Mesendoderm (in vitro differentiated cells): ENCODE measurements around the gene EXTL1.

Experiments
- DNase-seq: peaks from one replicate; pipeline ENCODE4 v3.0.0; 2013
- H2AK5ac ChIP-seq: 2 replicates; pipeline ENCODE4 v1.6.1; 2013; ENCODE audit warnings: low read length, inconsistent platforms
- H2BK120ac ChIP-seq: 2 replicates; pipeline ENCODE4 v1.6.1; 2013; ENCODE audit warnings: low read depth, mild to moderate bottlenecking, low read length, moderate library complexity, mixed read lengths
- H2BK15ac ChIP-seq: replicated peaks from 2 replicates; pipeline ENCODE4 v1.6.1; 2013; ENCODE audit warnings: low read depth, mild to moderate bottlenecking, moderate library complexity
- H2BK5ac ChIP-seq: 2 replicates; pipeline ENCODE4 v1.6.1; 2013; ENCODE audit warnings: low read length, inconsistent platforms
- H3K18ac ChIP-seq: 2 replicates; pipeline ENCODE4 v1.6.1; 2013; ENCODE audit warnings: mild to moderate bottlenecking, low read length, mixed read lengths
- H3K23ac ChIP-seq: one replicate; pipeline ENCODE4 v1.6.1; 2013; ENCODE audit warnings: low read length
- H3K27ac ChIP-seq: 2 replicates; pipeline ENCODE4 v1.5.1; 2013; ENCODE audit warnings: low read depth, mild to moderate bottlenecking, inconsistent platforms, low read length, moderate library complexity
- H3K27me3 ChIP-seq: 2 replicates; pipeline ENCODE4 v1.6.1; 2013; ENCODE audit warnings: low read length, control low read depth, mild to moderate bottlenecking, inconsistent platforms; ENCODE audit not compliant: insufficient read depth, poor library complexity
- H3K36me3 ChIP-seq: 2 replicates; pipeline ENCODE4 v1.6.1; 2013; ENCODE audit warnings: low read length, inconsistent platforms; ENCODE audit not compliant: control insufficient read depth, insufficient read depth
- H3K4ac ChIP-seq: one replicate; pipeline ENCODE4 v1.6.1; 2013; ENCODE audit warnings: low read depth, mild to moderate bottlenecking, low read length, moderate library complexity
- H3K4me1 ChIP-seq: 2 replicates; pipeline ENCODE4 v1.6.1; 2013; ENCODE audit warnings: low read depth, low read length, inconsistent platforms; ENCODE audit not compliant: control insufficient read depth
- H3K4me2 ChIP-seq: 2 replicates; pipeline ENCODE4 v1.6.1; 2013; ENCODE audit warnings: low read length
- H3K4me3 ChIP-seq: 2 replicates; pipeline ENCODE4 v1.5.1; 2013; ENCODE audit warnings: mild to moderate bottlenecking, low read length
- H3K56ac ChIP-seq: one replicate; pipeline ENCODE4 v1.6.1; 2013; ENCODE audit warnings: low read length
- H3K79me1 ChIP-seq: 2 replicates; pipeline ENCODE4 v1.6.1; 2013; ENCODE audit warnings: low read length, inconsistent platforms
- H3K79me2 ChIP-seq: 2 replicates; pipeline ENCODE4 v1.6.1; 2013; ENCODE audit warnings: mild to moderate bottlenecking, low read length; ENCODE audit not compliant: control insufficient read depth, insufficient read depth
- H3K9ac ChIP-seq: 2 replicates; pipeline ENCODE4 v1.6.1; 2013; ENCODE audit warnings: low read length, inconsistent platforms
- H4K5ac ChIP-seq: one replicate; pipeline ENCODE4 v1.6.1; 2013; ENCODE audit warnings: low read length
- H4K8ac ChIP-seq: one replicate; pipeline ENCODE4 v1.6.1; 2013; ENCODE audit warnings: low read depth, mild to moderate bottlenecking, control low read depth, low read length, moderate library complexity
- WGBS: extraction: QIAGEN DNeasy Blood & Tissue Kit; methylation state at CpG from one replicate; pipeline ENCODE4 v1.1.7; 2013; ENCODE audit warnings: low lambda C conversion rate, missing lambda C conversion rate; ENCODE audit not compliant: insufficient coverage; ENCODE audit errors: extremely low coverage; 5-methylcytosine and 5-hydroxymethylcytosine counted together

EXTL1 gene

GRCh38 chr1:26019641-26020315, 1.8 kb upstream of the EXTL1 start:
- Histone ChIP-seq H3K27ac (no peak overlapping the region), H3K36me3 (no peaks in the 10 kb centered on the region), H3K4me3 (no peak overlapping the region), H3K56ac (no peak overlapping the region), H3K79me1 (no peaks in the 10 kb centered on the region), H3K27me3 (no peaks in the 10 kb centered on the region), H2BK15ac (no peak overlapping the region), H3K9ac (no peak overlapping the region), H4K5ac (no peak overlapping the region), H3K18ac (no peak overlapping the region), H3K4ac (no peak overlapping the region), H3K79me2 (no peaks in the 10 kb centered on the region), H3K4me1 (no peaks in the 10 kb centered on the region), H2BK120ac (no peak overlapping the region), H3K4me2 (no peak overlapping the region), H3K23ac (no peak overlapping the region), H2AK5ac (no peak overlapping the region), H2BK5ac (no peak overlapping the region), H4K8ac (no peak overlapping the region)
- DNase-seq = no peak
- no CpG with 5 or more reads among the region's 8 CpGs for WGBS

DNA sequence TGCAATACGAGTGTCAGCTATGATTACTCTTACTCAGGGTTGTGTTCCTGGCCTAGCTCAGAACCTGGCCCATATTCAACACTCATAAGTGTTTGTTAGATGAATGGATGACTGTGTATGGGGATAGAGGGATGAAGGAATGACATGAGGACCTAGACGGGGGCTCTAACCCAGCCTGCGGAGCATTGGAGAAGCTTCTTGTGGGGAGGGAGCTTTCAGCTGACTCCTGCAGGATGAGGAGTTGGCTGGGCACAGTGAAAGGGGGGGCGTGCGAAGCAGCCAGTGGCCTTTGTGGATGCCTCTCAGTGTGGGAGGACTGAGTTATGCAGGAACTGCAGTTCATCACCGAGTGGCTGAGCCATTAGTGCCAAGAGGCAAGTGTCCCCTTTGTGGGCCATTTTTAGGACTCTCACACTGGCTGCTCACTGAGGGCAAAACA, 1.2 kb upstream of the EXTL1 start:
- Histone ChIP-seq H3K79me1 (no peaks in the 10 kb centered on the region), H3K23ac (no peak overlapping the region), H4K5ac (no peak overlapping the region), H3K18ac (no peak overlapping the region), H2BK5ac (no peak overlapping the region), H3K4ac (no peak overlapping the region), H3K56ac (no peak overlapping the region), H3K27ac (no peak overlapping the region), H3K79me2 (no peaks in the 10 kb centered on the region), H2AK5ac (no peak overlapping the region), H3K36me3 (no peaks in the 10 kb centered on the region), H3K27me3 (no peaks in the 10 kb centered on the region), H3K4me3 (no peak overlapping the region), H3K4me2 (no peak overlapping the region), H3K4me1 (no peaks in the 10 kb centered on the region), H4K8ac (no peak overlapping the region), H3K9ac (no peak overlapping the region), H2BK15ac (no peak overlapping the region), H2BK120ac (no peak overlapping the region)
- WGBS = no CpG with 5 or more reads among the region's 6 CpGs
- no peak for DNase-seq

DNA sequence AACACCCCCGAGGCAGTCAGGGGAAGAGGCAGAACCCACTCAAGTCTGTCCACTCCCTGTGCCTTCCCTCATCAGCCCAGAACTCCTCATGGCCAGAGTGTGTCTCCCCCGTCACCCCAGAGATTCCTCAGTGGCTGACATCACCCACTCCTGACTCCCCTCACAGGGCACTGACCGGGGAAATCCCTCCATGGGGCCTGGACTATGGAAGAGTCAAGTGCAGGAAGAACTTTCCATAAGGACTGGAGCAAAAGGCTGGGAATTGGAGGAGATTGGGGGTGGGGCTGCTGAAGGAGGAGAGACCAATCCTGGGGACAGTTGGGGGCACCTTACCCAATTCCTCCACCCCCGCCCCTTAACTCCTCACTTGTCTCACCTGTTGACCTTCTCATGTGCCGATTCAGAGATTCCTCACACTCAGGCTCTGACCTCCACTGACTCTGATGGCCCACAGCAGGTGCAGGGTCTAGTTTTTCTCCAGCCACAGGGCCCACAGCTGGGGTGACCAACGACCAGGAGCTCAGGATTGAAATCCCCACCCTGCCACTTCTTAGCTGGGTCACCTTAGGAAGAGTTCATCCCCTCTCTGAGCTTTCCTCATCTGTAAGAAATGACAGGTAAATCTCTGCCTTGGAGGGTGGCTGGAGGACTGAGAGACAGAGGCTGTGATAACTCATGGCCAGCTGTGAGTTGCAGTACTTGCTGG, 481 bp upstream of the EXTL1 start:
- Histone ChIP-seq H2BK5ac (no peak overlapping the region), H2BK15ac (no peak overlapping the region), H3K79me2 (no peaks in the 10 kb centered on the region), H3K36me3 (no peaks in the 10 kb centered on the region), H3K4me3 (no peak overlapping the region), H3K4me2 (no peak overlapping the region), H3K4ac (no peak overlapping the region), H3K18ac (no peak overlapping the region), H3K27ac (no peak overlapping the region), H4K5ac (no peak overlapping the region), H3K23ac (no peak overlapping the region), H3K27me3 (no peaks in the 10 kb centered on the region), H3K9ac (no peak overlapping the region), H4K8ac (no peak overlapping the region), H3K79me1 (no peaks in the 10 kb centered on the region), H3K4me1 (no peaks in the 10 kb centered on the region), H2AK5ac (no peak overlapping the region), H2BK120ac (no peak overlapping the region), H3K56ac (no peak overlapping the region)
- no peak for DNase-seq
- no CpG with 5 or more reads among the region's 6 CpGs for WGBS

GRCh38 chr1:26022404-26022779, 817 bp downstream of the EXTL1 start:
- Histone ChIP-seq H3K79me1 (no peaks in the 10 kb centered on the region), H4K8ac (no peak overlapping the region), H3K4me3 (no peak overlapping the region), H3K27ac (no peak overlapping the region), H3K27me3 (no peaks in the 10 kb centered on the region), H3K4me2 (no peak overlapping the region), H3K9ac (no peak overlapping the region), H3K18ac (no peak overlapping the region), H3K23ac (no peak overlapping the region), H3K36me3 (no peaks in the 10 kb centered on the region), H3K4ac (no peak overlapping the region), H4K5ac (no peak overlapping the region), H3K4me1 (no peaks in the 10 kb centered on the region), H2BK15ac (no peak overlapping the region), H2BK5ac (no peak overlapping the region), H2AK5ac (no peak overlapping the region), H2BK120ac (no peak overlapping the region), H3K56ac (no peak overlapping the region), H3K79me2 (no peaks in the 10 kb centered on the region)
- no CpG with 5 or more reads among the region's 8 CpGs for WGBS
- DNase-seq = no peak

- no peaks in the 10 kb centered on the region for H3K4me1 ChIP-seq
- no peak overlapping the region for H3K4ac ChIP-seq
- H3K79me1 ChIP-seq = no peaks in the 10 kb centered on the region
- H3K9ac ChIP-seq = no peak overlapping the region
- WGBS = no CpG with 5 or more reads among the region's 13 CpGs
- H2BK5ac ChIP-seq = no peak overlapping the region
- no peak overlapping the region for H4K5ac ChIP-seq
- H2BK15ac ChIP-seq = no peak overlapping the region
- H2BK120ac ChIP-seq = no peak overlapping the region
- no peaks in the 10 kb centered on the region for H3K36me3 ChIP-seq
- H3K27ac ChIP-seq = no peak overlapping the region
- H3K27me3 ChIP-seq = no peaks in the 10 kb centered on the region
- DNase-seq = no peak
- H3K23ac ChIP-seq = no peak overlapping the region
- H3K4me3 ChIP-seq = no peak overlapping the region
- H2AK5ac ChIP-seq = no peak overlapping the region
- no peaks in the 10 kb centered on the region for H3K79me2 ChIP-seq
- H3K4me2 ChIP-seq = no peak overlapping the region
- no peak overlapping the region for H3K18ac ChIP-seq
- no peak overlapping the region for H4K8ac ChIP-seq
- H3K56ac ChIP-seq = no peak overlapping the region
These were observed 1.4 kb downstream of the EXTL1 start for GRCh38 chr1:26023009-26023408.
